HepG2 (cell line): ENCODE results near the gene PSMC5. TPM values are rescaled to one million over a fixed set of nuclear protein-coding genes. Genes with fewer than 3 reads are reported as not detected.

Experiments
- CHCHD3 ChIP-seq: sonication (generic); formaldehyde crosslinking; IDR thresholded peaks from 2 replicates; pipeline ENCODE4 v1.8.0; 2022; ENCODE audit warnings: mild to moderate bottlenecking, missing genetic modification reagents, moderate library complexity
- ELF3 ChIP-seq: IDR thresholded peaks from 2 replicates; pipeline ENCODE4 v1.6.1; 2016; ENCODE audit warnings: missing genetic modification reagents, missing compliant biosample characterization
- HOXD1 ChIP-seq: sonication (generic); formaldehyde crosslinking; IDR thresholded peaks from 2 replicates; pipeline ENCODE4 v1.5.0; 2020; ENCODE audit warnings: missing genetic modification reagents
- IRX3 ChIP-seq: sonication (generic); formaldehyde crosslinking; IDR thresholded peaks from 2 replicates; pipeline ENCODE4 v1.8.1; 2023; ENCODE audit warnings: mild to moderate bottlenecking, low read depth, missing genetic modification reagents, borderline replicate concordance
- MIER2 ChIP-seq: IDR thresholded peaks from 2 replicates; pipeline ENCODE4 v1.6.1; 2016; ENCODE audit warnings: missing biosample characterization, missing genetic modification reagents
- RBFOX2 ChIP-seq: fragments of 200-400 bp; formaldehyde crosslinking; IDR thresholded peaks from 2 replicates; pipeline ENCODE4 v1.6.1; 2017; ENCODE audit warnings: low read depth, mild to moderate bottlenecking, low read length
- ZFP62 ChIP-seq: sonication (generic); formaldehyde crosslinking; IDR thresholded peaks from 2 replicates; pipeline ENCODE4 v1.4.0; 2020; ENCODE audit warnings: missing genetic modification reagents
- ZIK1 ChIP-seq: sonication (generic); formaldehyde crosslinking; IDR thresholded peaks from 2 replicates; pipeline ENCODE4 v1.5.0; 2020; ENCODE audit warnings: mild to moderate bottlenecking, low read depth, missing genetic modification reagents, borderline replicate concordance
- ZNF235 ChIP-seq: sonication (generic); formaldehyde crosslinking; IDR thresholded peaks from 2 replicates; pipeline ENCODE4 v1.8.1; 2023; ENCODE audit warnings: mild to moderate bottlenecking, missing genetic modification reagents, borderline replicate concordance
- ZNF264 ChIP-seq: sonication (generic); formaldehyde crosslinking; IDR thresholded peaks from 2 replicates; pipeline ENCODE4 v1.4.0; 2020; ENCODE audit warnings: missing genetic modification reagents
- ZNF550 ChIP-seq: sonication (generic); formaldehyde crosslinking; IDR thresholded peaks from 2 replicates; pipeline ENCODE4 v1.4.0; 2020; ENCODE audit warnings: mild to moderate bottlenecking, missing genetic modification reagents, borderline replicate concordance
- ZNF782 ChIP-seq: sonication (generic); formaldehyde crosslinking; IDR thresholded peaks from 2 replicates; pipeline ENCODE4 v1.4.0; 2020; ENCODE audit warnings: missing genetic modification reagents, mild to moderate bottlenecking, borderline replicate concordance
- polyA plus RNA-seq, 8 experiments: library from polyadenylated mRNA; depleted of rRNA in 3 of 8; stranded (reverse) in 7 of 8; unstranded in 1 of 8; fragments of >200 nt; fragmentation: Illumina TruSeq in 4 of 8; extraction: Trizol in 4 of 8; gene quantifications; 2 replicates each; pipeline versions ENCODE4 v1.2.1 to v1.2.3, GENCODE V29; 2011 to 2016; ENCODE audit warnings: low read depth in 4 of 8, missing spikeins in 1 of 8, mixed read lengths in 1 of 8; ENCODE audit not compliant: insufficient read depth in 1 of 8
- total RNA-seq, 5 experiments: library from RNA; depleted of rRNA; stranded (reverse); fragments of >200 nt; fragmentation: Illumina TruSeq; extraction: Trizol; gene quantifications; 2 replicates each; pipeline ENCODE4 v1.2.3, GENCODE V29; 2016; ENCODE audit warnings: low read depth in 1 of 5
- TF ChIP-seq, protein P1 (sequence below): sonication (generic); formaldehyde crosslinking; IDR thresholded peaks from 2 replicates; pipeline ENCODE4 v1.4.0; 2020; ENCODE audit warnings: missing genetic modification reagents
- TF ChIP-seq, protein P2 (sequence below): IDR thresholded peaks from 2 replicates; pipeline ENCODE4 v1.6.1; 2016; ENCODE audit warnings: low read depth
- TF ChIP-seq, protein P3 (sequence below): IDR thresholded peaks from 2 replicates; pipeline ENCODE4 v1.6.1; 2016; ENCODE audit warnings: missing compliant biosample characterization, missing genetic modification reagents, borderline replicate concordance
- TF ChIP-seq, protein P4 (sequence below): IDR thresholded peaks from 2 replicates; pipeline ENCODE4 v1.6.1; 2016; ENCODE audit warnings: control low read depth
- TF ChIP-seq, protein P5 (sequence below): sonication (generic); formaldehyde crosslinking; IDR thresholded peaks from 2 replicates; pipeline ENCODE4 v1.4.0; 2020; ENCODE audit warnings: mild to moderate bottlenecking, missing genetic modification reagents

PSMC5 gene
- total and polyA plus RNA-seq, 2 of the 13 experiments (the other 11 are each of a cell fraction or from before 2014, with no cell fraction given), result 35.3 to 128 TPM

DNA sequence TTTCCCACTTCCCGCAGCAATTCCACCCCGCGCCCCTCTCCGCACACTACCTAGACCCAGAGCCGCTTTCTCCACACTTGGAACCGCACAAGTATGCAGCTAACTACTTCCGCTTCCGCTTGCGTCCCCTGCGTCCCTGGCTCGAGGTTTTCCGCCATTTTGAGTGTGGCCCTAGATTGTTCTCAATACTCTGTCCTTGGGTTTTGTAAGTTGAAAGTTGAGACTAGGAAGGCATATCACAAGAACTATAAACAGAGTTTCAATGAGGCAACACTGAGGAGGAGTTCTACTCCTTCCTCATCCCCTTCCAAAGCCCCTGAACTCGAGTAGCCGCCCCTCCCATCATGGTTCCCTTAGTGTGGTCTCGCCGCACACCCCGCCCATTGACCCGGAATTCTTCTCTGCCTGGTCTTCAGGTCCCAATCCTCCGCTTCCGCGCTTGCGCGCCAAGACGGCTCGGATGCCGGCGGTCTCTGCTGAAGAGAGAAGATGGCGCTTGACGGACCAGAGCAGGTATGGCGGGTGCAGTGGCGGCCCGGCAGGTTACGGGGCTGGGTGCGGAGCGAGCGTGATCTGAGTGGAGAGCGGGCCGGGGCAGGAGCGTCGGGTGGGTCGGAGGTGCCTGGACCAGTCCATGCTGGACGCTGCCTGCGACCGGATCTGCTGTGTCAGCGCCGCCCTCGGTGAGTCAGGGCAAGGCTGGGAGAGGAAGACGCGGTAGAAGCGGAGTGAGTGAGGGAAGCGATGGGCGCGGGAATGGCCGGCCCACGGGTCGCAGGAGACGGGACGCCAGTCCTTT lies at the start of gene PSMC5, which contains the start of gene FTSJ3 (continued):
- TF ChIP-seq, protein P1, sequence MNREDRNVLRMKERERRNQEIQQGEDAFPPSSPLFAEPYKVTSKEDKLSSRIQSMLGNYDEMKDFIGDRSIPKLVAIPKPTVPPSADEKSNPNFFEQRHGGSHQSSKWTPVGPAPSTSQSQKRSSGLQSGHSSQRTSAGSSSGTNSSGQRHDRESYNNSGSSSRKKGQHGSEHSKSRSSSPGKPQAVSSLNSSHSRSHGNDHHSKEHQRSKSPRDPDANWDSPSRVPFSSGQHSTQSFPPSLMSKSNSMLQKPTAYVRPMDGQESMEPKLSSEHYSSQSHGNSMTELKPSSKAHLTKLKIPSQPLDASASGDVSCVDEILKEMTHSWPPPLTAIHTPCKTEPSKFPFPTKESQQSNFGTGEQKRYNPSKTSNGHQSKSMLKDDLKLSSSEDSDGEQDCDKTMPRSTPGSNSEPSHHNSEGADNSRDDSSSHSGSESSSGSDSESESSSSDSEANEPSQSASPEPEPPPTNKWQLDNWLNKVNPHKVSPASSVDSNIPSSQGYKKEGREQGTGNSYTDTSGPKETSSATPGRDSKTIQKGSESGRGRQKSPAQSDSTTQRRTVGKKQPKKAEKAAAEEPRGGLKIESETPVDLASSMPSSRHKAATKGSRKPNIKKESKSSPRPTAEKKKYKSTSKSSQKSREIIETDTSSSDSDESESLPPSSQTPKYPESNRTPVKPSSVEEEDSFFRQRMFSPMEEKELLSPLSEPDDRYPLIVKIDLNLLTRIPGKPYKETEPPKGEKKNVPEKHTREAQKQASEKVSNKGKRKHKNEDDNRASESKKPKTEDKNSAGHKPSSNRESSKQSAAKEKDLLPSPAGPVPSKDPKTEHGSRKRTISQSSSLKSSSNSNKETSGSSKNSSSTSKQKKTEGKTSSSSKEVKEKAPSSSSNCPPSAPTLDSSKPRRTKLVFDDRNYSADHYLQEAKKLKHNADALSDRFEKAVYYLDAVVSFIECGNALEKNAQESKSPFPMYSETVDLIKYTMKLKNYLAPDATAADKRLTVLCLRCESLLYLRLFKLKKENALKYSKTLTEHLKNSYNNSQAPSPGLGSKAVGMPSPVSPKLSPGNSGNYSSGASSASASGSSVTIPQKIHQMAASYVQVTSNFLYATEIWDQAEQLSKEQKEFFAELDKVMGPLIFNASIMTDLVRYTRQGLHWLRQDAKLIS (CRISPR knock-in tag), result no peak; the same call in 1 of the 2 replicates
- TF ChIP-seq RBFOX2, result peak; percentile 95
- TF ChIP-seq, protein P2, sequence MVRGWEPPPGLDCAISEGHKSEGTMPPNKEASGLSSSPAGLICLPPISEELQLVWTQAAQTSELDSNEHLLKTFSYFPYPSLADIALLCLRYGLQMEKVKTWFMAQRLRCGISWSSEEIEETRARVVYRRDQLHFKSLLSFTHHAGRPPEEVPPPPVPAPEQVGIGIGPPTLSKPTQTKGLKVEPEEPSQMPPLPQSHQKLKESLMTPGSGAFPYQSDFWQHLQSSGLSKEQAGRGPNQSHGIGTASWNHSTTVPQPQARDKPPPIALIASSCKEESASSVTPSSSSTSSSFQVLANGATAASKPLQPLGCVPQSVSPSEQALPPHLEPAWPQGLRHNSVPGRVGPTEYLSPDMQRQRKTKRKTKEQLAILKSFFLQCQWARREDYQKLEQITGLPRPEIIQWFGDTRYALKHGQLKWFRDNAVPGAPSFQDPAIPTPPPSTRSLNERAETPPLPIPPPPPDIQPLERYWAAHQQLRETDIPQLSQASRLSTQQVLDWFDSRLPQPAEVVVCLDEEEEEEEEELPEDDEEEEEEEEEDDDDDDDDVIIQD (CRISPR knock-in tag), result peak; percentile 9; the same call in 1 of the 2 replicates
- peak; percentile 45; the same call in 1 of the 2 replicates for TF ChIP-seq MIER2
- TF ChIP-seq HOXD1, result peak; percentile 77; the same call in 1 of the 2 replicates
- TF ChIP-seq CHCHD3 (CRISPR knock-in tag), result peak; percentile 99
- TF ChIP-seq ZNF235, result peak; percentile 84
- no peak for TF ChIP-seq ZNF264 (CRISPR knock-in tag)
- peak; percentile 97; the same call in 1 of the 2 replicates for TF ChIP-seq ZIK1
- TF ChIP-seq IRX3 (CRISPR knock-in tag), result no peak
- TF ChIP-seq, protein P3, sequence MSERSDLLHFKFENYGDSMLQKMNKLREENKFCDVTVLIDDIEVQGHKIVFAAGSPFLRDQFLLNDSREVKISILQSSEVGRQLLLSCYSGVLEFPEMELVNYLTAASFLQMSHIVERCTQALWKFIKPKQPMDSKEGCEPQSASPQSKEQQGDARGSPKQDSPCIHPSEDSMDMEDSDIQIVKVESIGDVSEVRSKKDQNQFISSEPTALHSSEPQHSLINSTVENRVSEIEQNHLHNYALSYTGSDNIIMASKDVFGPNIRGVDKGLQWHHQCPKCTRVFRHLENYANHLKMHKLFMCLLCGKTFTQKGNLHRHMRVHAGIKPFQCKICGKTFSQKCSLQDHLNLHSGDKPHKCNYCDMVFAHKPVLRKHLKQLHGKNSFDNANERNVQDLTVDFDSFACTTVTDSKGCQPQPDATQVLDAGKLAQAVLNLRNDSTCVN, result peak; percentile 29; the same call in 1 of the 2 replicates
- peak; percentile 82; the same call in 1 of the 2 replicates for TF ChIP-seq ZNF550 (CRISPR knock-in tag)
- TF ChIP-seq, protein P4, sequence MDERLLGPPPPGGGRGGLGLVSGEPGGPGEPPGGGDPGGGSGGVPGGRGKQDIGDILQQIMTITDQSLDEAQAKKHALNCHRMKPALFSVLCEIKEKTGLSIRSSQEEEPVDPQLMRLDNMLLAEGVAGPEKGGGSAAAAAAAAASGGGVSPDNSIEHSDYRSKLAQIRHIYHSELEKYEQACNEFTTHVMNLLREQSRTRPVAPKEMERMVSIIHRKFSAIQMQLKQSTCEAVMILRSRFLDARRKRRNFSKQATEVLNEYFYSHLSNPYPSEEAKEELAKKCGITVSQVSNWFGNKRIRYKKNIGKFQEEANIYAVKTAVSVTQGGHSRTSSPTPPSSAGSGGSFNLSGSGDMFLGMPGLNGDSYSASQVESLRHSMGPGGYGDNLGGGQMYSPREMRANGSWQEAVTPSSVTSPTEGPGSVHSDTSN (CRISPR knock-in tag), result no peak
- TF ChIP-seq, protein P5, sequence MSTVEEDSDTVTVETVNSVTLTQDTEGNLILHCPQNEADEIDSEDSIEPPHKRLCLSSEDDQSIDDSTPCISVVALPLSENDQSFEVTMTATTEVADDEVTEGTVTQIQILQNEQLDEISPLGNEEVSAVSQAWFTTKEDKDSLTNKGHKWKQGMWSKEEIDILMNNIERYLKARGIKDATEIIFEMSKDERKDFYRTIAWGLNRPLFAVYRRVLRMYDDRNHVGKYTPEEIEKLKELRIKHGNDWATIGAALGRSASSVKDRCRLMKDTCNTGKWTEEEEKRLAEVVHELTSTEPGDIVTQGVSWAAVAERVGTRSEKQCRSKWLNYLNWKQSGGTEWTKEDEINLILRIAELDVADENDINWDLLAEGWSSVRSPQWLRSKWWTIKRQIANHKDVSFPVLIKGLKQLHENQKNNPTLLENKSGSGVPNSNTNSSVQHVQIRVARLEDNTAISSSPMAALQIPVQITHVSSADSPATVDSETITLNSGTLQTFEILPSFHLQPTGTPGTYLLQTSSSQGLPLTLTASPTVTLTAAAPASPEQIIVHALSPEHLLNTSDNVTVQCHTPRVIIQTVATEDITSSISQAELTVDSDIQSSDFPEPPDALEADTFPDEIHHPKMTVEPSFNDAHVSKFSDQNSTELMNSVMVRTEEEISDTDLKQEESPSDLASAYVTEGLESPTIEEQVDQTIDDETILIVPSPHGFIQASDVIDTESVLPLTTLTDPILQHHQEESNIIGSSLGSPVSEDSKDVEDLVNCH (CRISPR knock-in tag), result 0 out of 2 replicates have a peak, but pooled peaks have one; percentile 89
- peak; percentile 99 for TF ChIP-seq ZNF782 (CRISPR knock-in tag)
- TF ChIP-seq ELF3 (CRISPR knock-in tag), result peak; percentile 78; the same call in 1 of the 2 replicates
- TF ChIP-seq ZFP62 (CRISPR knock-in tag), result no peak
